Parathyroid adenoma (tissue), 2 donors: ENCODE data around the gene GDPD5.

Experiments used
- H2AFZ ChIP-seq: fragments of 300-600 bp; sonication (generic); one replicate; pipeline ENCODE4 v1.7.0; 2017; ENCODE audit warnings: antibody characterized with exemption, mild to moderate bottlenecking
- H3K27ac ChIP-seq: fragments of 300-600 bp; sonication (generic); one replicate; pipeline ENCODE4 v1.7.0; 2017
- H3K27me3 ChIP-seq: fragments of 300-600 bp; sonication (generic); one replicate; pipeline ENCODE4 v1.7.0; 2017; ENCODE audit warnings: low read length; ENCODE audit not compliant: control insufficient read depth, insufficient read depth
- H3K36me3 ChIP-seq: fragments of 300-600 bp; sonication (generic); one replicate; pipeline ENCODE4 v1.7.0; 2017; ENCODE audit warnings: low read length; ENCODE audit not compliant: control insufficient read depth, insufficient read depth
- H3K4me1 ChIP-seq: fragments of 300-600 bp; sonication (generic); one replicate; pipeline ENCODE4 v1.7.0; 2017; ENCODE audit warnings: control low read depth
- H3K4me2 ChIP-seq: fragments of 300-600 bp; sonication (generic); one replicate; pipeline ENCODE4 v1.7.0; 2017; ENCODE audit warnings: low read length
- H3K4me3 ChIP-seq: fragments of 300-600 bp; sonication (generic); one replicate; pipeline ENCODE4 v1.7.0; 2017; ENCODE audit warnings: low read depth, low read length
- H3K79me2 ChIP-seq: fragments of 300-600 bp; sonication (generic); one replicate; pipeline ENCODE4 v1.7.0; 2017; ENCODE audit warnings: control low read depth
- H3K9ac ChIP-seq: fragments of 300-600 bp; sonication (generic); one replicate; pipeline ENCODE4 v1.7.0; 2017; ENCODE audit warnings: mild to moderate bottlenecking
- H3K9me3 ChIP-seq: fragments of 300-600 bp; sonication (generic); one replicate; pipeline ENCODE4 v1.7.0; 2017; ENCODE audit warnings: low read length; ENCODE audit not compliant: control insufficient read depth
- TF ChIP-seq, protein P1 (sequence below): fragments of 300-600 bp; sonication (generic); IDR thresholded peaks from one replicate; pipeline ENCODE4 v1.7.0; 2017; ENCODE audit warnings: antibody characterized with exemption, mild to moderate bottlenecking
- donor health status: primary hyperparathyroidism.

GDPD5 gene

DNA sequence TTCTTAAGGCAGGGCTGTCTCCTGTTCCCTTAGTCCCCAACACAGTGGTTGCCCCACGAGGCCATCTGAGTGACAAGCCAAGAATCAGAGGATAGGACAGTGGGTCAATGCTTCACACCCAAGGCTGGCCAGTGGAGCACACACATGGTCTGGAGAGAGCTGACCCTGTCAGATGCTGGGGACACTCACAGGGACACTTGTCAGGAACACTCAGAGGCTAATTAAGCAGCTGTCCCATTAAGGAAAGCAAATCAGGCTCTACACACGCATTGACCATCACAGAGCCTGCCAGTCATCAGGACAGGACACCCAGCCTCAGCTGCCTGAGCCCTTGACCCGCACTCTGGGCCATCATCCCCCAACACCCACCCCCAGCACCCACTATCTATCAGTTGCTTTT lies 18.2 kb downstream of the GDPD5 start:
- Histone ChIP-seq H3K4me3 (no peak overlapping the region), H2AFZ (no peak overlapping the region), H3K27ac (no peak overlapping the region), H3K36me3 (no peaks in the 10 kb centered on the region), H3K4me1 (no peaks in the 10 kb centered on the region), H3K9ac (no peak overlapping the region), H3K79me2 (no peaks in the 10 kb centered on the region), H3K9me3 (no peaks in the 10 kb centered on the region), H3K4me2 (no peak overlapping the region), H3K27me3 (no peaks in the 10 kb centered on the region)
- TF ChIP-seq, protein P1, sequence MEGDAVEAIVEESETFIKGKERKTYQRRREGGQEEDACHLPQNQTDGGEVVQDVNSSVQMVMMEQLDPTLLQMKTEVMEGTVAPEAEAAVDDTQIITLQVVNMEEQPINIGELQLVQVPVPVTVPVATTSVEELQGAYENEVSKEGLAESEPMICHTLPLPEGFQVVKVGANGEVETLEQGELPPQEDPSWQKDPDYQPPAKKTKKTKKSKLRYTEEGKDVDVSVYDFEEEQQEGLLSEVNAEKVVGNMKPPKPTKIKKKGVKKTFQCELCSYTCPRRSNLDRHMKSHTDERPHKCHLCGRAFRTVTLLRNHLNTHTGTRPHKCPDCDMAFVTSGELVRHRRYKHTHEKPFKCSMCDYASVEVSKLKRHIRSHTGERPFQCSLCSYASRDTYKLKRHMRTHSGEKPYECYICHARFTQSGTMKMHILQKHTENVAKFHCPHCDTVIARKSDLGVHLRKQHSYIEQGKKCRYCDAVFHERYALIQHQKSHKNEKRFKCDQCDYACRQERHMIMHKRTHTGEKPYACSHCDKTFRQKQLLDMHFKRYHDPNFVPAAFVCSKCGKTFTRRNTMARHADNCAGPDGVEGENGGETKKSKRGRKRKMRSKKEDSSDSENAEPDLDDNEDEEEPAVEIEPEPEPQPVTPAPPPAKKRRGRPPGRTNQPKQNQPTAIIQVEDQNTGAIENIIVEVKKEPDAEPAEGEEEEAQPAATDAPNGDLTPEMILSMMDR, result no peak

DNA sequence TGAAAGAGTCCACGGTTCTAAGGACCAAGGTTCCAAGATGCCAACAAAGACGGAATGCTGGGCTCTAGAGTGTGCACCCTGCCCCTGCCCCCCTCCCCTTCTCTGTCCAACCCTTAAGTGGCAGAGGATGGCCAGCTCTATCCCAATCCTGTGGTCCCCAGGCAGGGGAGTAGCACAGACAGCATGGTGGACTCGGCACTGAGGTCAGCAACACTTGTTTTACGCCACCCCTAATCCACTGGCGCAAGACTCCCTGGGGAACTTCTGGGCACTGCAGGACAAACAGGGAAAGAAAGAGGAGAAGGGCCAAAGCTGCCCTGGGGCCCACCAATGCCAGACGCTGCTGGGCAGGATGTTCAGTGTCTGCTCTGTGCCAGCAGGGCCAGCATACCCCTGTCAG lies 18.9 kb downstream of the GDPD5 start:
- TF ChIP-seq, protein P1, result no peak

DNA sequence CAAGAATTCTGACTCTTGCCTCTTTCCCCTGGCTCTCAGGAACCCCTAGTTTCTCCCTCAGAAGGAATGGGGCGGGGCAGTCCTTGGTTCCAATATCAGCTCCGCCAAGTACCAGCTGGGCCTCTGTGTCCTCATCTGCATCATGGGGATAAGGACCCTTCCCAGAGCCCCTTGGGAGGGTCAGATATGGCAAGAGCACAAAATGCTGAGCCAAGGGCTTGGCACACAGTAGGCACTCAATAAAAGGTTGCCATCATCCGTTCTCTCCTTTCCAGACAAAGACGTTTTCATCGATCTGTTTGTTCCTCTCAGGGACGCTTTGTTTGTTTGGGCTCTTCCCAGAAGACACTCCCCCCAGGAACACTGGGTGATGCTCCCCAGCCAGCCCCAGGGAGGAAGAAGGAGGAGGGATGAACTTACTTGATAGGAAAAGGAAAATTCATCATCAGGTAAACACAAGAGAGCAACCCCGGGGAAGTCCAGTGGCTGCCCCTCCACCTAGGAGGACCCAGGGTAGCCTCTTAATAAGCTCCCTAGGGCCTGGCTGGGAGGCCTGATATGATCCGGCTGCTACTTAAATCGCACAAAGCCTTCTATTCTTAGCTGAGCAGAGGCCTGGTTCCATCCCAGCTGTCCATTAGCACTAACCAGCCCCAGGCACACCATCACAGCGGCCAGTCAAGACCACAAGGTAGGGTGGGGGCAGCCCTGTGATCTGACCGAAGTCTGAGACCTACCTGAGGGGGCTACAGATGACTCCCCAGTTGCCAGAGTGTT lies 19.6 kb downstream of the GDPD5 start:
- H3K27ac ChIP-seq, result no peak overlapping the region
- H3K27me3 ChIP-seq, result no peaks in the 10 kb centered on the region
- no peak overlapping the region for H3K4me3 ChIP-seq
- H3K4me1 ChIP-seq, result no peaks in the 10 kb centered on the region
- TF ChIP-seq, protein P1, result no peak
- H3K9me3 ChIP-seq, result no peaks in the 10 kb centered on the region
- H3K4me2 ChIP-seq, result no peak overlapping the region
- H3K79me2 ChIP-seq, result no peaks in the 10 kb centered on the region
- no peak overlapping the region for H2AFZ ChIP-seq
- H3K9ac ChIP-seq, result no peak overlapping the region
- H3K36me3 ChIP-seq, result no peaks in the 10 kb centered on the region

More for the DNA sequence above, 18.9 kb downstream of the GDPD5 start:
- H3K36me3 ChIP-seq, result no peaks in the 10 kb centered on the region
- H3K4me2 ChIP-seq, result no peak overlapping the region
- H3K9me3 ChIP-seq, result no peaks in the 10 kb centered on the region
- H3K27ac ChIP-seq, result no peak overlapping the region
- H3K4me1 ChIP-seq, result no peaks in the 10 kb centered on the region
- H3K4me3 ChIP-seq, result no peak overlapping the region
- no peaks in the 10 kb centered on the region for H3K79me2 ChIP-seq
- H2AFZ ChIP-seq, result no peak overlapping the region
- no peak overlapping the region for H3K9ac ChIP-seq
- no peaks in the 10 kb centered on the region for H3K27me3 ChIP-seq

DNA sequence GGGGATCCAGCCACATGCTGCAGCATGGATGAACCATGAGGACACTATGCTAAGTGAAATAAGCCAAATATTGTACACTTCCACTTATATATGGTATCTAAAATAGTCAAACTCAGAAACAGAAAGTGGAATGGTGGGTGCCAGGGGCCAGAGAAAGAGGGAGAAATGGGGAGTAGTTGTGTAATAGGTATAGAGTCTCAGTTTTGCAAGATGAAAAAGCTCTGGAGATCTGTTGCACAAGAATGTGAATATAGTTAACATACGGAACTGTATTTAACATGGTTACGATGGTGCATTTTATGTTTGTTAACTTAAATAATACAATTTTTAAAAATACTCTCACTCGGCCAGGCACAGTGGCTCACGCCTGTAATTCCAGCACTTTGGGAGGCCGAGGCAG lies 21.2 kb downstream of the GDPD5 start:
- no peaks in the 10 kb centered on the region for H3K79me2 ChIP-seq
- no peaks in the 10 kb centered on the region for H3K9me3 ChIP-seq
- TF ChIP-seq, protein P1, result no peak
- H3K9ac ChIP-seq, result no peak overlapping the region
- no peaks in the 10 kb centered on the region for H3K4me1 ChIP-seq
- no peaks in the 10 kb centered on the region for H3K36me3 ChIP-seq
- no peak overlapping the region for H3K4me2 ChIP-seq
- H3K27ac ChIP-seq, result no peak overlapping the region
- no peak overlapping the region for H3K4me3 ChIP-seq
- no peak overlapping the region for H2AFZ ChIP-seq
- no peaks in the 10 kb centered on the region for H3K27me3 ChIP-seq
